Neural progenitor cell (in vitro differentiated cells): Measurements from ENCODE around the gene PRDX3. TPM values are rescaled to one million over a fixed set of nuclear protein-coding genes. Genes with fewer than 3 reads are reported as not detected.

Experiments
- DNase-seq: peaks from one replicate; pipeline ENCODE4 v3.0.0-alpha.2; 2016; ENCODE audit warnings: low spot score
- H2AFZ ChIP-seq: fragments of 200-600 bp; sonication (generic); replicated peaks from 2 replicates; pipeline ENCODE4 v1.6.1; 2016; ENCODE audit warnings: antibody characterized with exemption
- H3F3A ChIP-seq: fragments of 200-600 bp; sonication (generic); 2 replicates; pipeline ENCODE4 v1.6.1; 2016; ENCODE audit warnings: antibody characterized with exemption, low read depth
- H3K27ac ChIP-seq: fragments of 200-600 bp; sonication (generic); 2 replicates; pipeline ENCODE4 v1.5.1; 2016; ENCODE audit warnings: mild to moderate bottlenecking
- H3K27me3 ChIP-seq: fragments of 200-600 bp; sonication (generic); 2 replicates; pipeline ENCODE4 v1.6.1; 2016; ENCODE audit warnings: mild to moderate bottlenecking, moderate library complexity
- H3K36me3 ChIP-seq: fragments of 200-600 bp; sonication (generic); 2 replicates; pipeline ENCODE4 v1.5.1; 2016
- H3K4me1 ChIP-seq: fragments of 200-600 bp; sonication (generic); 2 replicates; pipeline ENCODE4 v1.6.1; 2016; ENCODE audit warnings: mixed run types
- H3K4me2 ChIP-seq: fragments of 200-600 bp; sonication (generic); 2 replicates; pipeline ENCODE4 v1.6.1; 2016
- H3K4me3 ChIP-seq: fragments of 200-600 bp; sonication (generic); 2 replicates; pipeline ENCODE4 v1.5.1; 2016
- H3K79me2 ChIP-seq: fragments of 200-600 bp; sonication (generic); 2 replicates; pipeline ENCODE4 v1.6.1; 2016; ENCODE audit warnings: low read depth
- H3K9ac ChIP-seq: fragments of 200-600 bp; sonication (generic); 2 replicates; pipeline ENCODE4 v1.6.1; 2016
- H3K9me3 ChIP-seq: fragments of 200-600 bp; sonication (generic); 2 replicates; pipeline ENCODE4 v1.5.1; 2016; ENCODE audit warnings: low read depth
- H4K20me1 ChIP-seq: fragments of 200-600 bp; sonication (generic); 2 replicates; pipeline ENCODE4 v1.6.1; 2016; ENCODE audit warnings: low read depth
- H3K27ac Mint-ChIP-seq: 3 replicates; pipeline ENCODE4 v1.8.0; 2021; ENCODE audit warnings: mixed read lengths
- H3K27me3 Mint-ChIP-seq: 2 replicates; pipeline ENCODE4 v1.8.0; 2022; ENCODE audit warnings: low read depth, mild to moderate bottlenecking, inconsistent platforms, moderate library complexity, mixed read lengths; ENCODE audit not compliant: insufficient read depth
- H3K36me3 Mint-ChIP-seq: 3 replicates; pipeline ENCODE4 v1.8.0; 2021; ENCODE audit warnings: mixed read lengths
- H3K4me1 Mint-ChIP-seq: 3 replicates; pipeline ENCODE4 v1.8.0; 2021; ENCODE audit warnings: mixed read lengths
- H3K4me3 Mint-ChIP-seq: 3 replicates; pipeline ENCODE4 v1.8.0; 2021; ENCODE audit warnings: mild to moderate bottlenecking, moderate library complexity, mixed read lengths
- H3K9me3 Mint-ChIP-seq: 3 replicates; pipeline ENCODE4 v1.8.0; 2020; ENCODE audit warnings: mixed read lengths
- CTCF ChIP-seq: fragments of 200-600 bp; sonication (generic); IDR thresholded peaks from 2 replicates; pipeline ENCODE4 v1.5.1; 2017; ENCODE audit warnings: antibody characterized with exemption, mild to moderate bottlenecking
- EZH2 ChIP-seq: fragments of 200-600 bp; sonication (generic); IDR thresholded peaks from 2 replicates; pipeline ENCODE4 v1.6.1; 2017; ENCODE audit warnings: antibody characterized with exemption, mild to moderate bottlenecking, moderate library complexity
- EZH2phosphoT487 ChIP-seq: fragments of 200-600 bp; sonication (generic); IDR thresholded peaks from 2 replicates; pipeline ENCODE4 v1.6.1; 2017; ENCODE audit warnings: antibody characterized with exemption
- total RNA-seq: library from RNA; depleted of rRNA; stranded (reverse); fragments of >200 nt; gene quantifications from 2 replicates; pipeline ENCODE4 v1.2.3, GENCODE V29; 2015; ENCODE audit warnings: low replicate concordance

PRDX3 gene
- total RNA-seq, 1 donor from 2014 or later: 405 TPM

GRCh38 chr10:119216127-119216526 is 37.5 kb upstream of the PRDX3 start:
- peaks cover 19% of the 10 kb centered on the region for H3K4me1 ChIP-seq
- no peak overlapping the region for H3K4me2 ChIP-seq
- no peak overlapping the region for H3K4me3 ChIP-seq
- Mint-ChIP-seq H3K9me3 (no peaks in the 10 kb centered on the region), H3K4me3 (no peak overlapping the region), H3K4me1 (peaks cover 28% of the 10 kb centered on the region), H3K27ac (no peak overlapping the region), H3K27me3 (no peaks in the 10 kb centered on the region), H3K36me3 (peaks cover 2% of the 10 kb centered on the region)
- TF ChIP-seq CTCF (no peak), EZH2 (no peak), EZH2phosphoT487 (no peak)
- H3F3A ChIP-seq: peaks cover 6% of the 10 kb centered on the region
- H3K27ac ChIP-seq: no peak overlapping the region
- H3K9ac ChIP-seq: no peak overlapping the region
- H3K36me3 ChIP-seq: no peaks in the 10 kb centered on the region
- no peaks in the 10 kb centered on the region for H3K27me3 ChIP-seq
- H3K79me2 ChIP-seq: no peaks in the 10 kb centered on the region
- DNase-seq: no peak
- H2AFZ ChIP-seq: no peak overlapping the region
- H4K20me1 ChIP-seq: no peaks in the 10 kb centered on the region
- no peaks in the 10 kb centered on the region for H3K9me3 ChIP-seq

- no peaks in the 10 kb centered on the region for H4K20me1 ChIP-seq
- no peak overlapping the region for H3K4me3 ChIP-seq
- no peaks in the 10 kb centered on the region for H3K79me2 ChIP-seq
- TF ChIP-seq EZH2phosphoT487 (no peak), EZH2 (no peak), CTCF (no peak)
- H3K27me3 Mint-ChIP-seq: no peaks in the 10 kb centered on the region
- H3K36me3 ChIP-seq: no peaks in the 10 kb centered on the region
- H3K9me3 Mint-ChIP-seq: no peaks in the 10 kb centered on the region
- H2AFZ ChIP-seq: no peak overlapping the region
- no peak overlapping the region for H3K4me3 Mint-ChIP-seq
- peaks cover 6% of the 10 kb centered on the region for H3F3A ChIP-seq
- no peak for DNase-seq
- H3K4me1 ChIP-seq: peaks cover 25% of the 10 kb centered on the region
- no peaks in the 10 kb centered on the region for H3K27me3 ChIP-seq
- H3K4me2 ChIP-seq: no peak overlapping the region
- H3K4me1 Mint-ChIP-seq: peaks cover 34% of the 10 kb centered on the region
- H3K27ac Mint-ChIP-seq: no peak overlapping the region
- H3K9me3 ChIP-seq: no peaks in the 10 kb centered on the region
- H3K36me3 Mint-ChIP-seq: peaks cover 2% of the 10 kb centered on the region
- H3K9ac ChIP-seq: no peak overlapping the region
- H3K27ac ChIP-seq: no peak overlapping the region
Measured at GRCh38 chr10:119215371-119215770, 36.8 kb upstream of the PRDX3 start.

GRCh38 chr10:119211625-119212441 is 33.2 kb upstream of the PRDX3 start:
- peak overlapping the region; percentile 22 for H3K27ac Mint-ChIP-seq
- H3K9me3 ChIP-seq: no peaks in the 10 kb centered on the region
- no peaks in the 10 kb centered on the region for H3K36me3 ChIP-seq
- peak; percentile 51 for DNase-seq
- H3K36me3 Mint-ChIP-seq: peaks cover 2% of the 10 kb centered on the region
- H2AFZ ChIP-seq: peak overlapping the region; percentile 20
- H3K79me2 ChIP-seq: peaks cover 3% of the 10 kb centered on the region
- peaks cover 34% of the 10 kb centered on the region for H3K4me1 ChIP-seq
- no peak overlapping the region for H3K4me3 Mint-ChIP-seq
- H3K4me3 ChIP-seq: no peak overlapping the region
- no peak overlapping the region for H3K27ac ChIP-seq
- TF ChIP-seq EZH2phosphoT487 (no peak), CTCF (no peak), EZH2 (no peak)
- H3K27me3 Mint-ChIP-seq: no peaks in the 10 kb centered on the region
- no peaks in the 10 kb centered on the region for H3K9me3 Mint-ChIP-seq
- peaks cover 17% of the 10 kb centered on the region for H3K27me3 ChIP-seq
- H3K4me1 Mint-ChIP-seq: peaks cover 48% of the 10 kb centered on the region
- no peaks in the 10 kb centered on the region for H4K20me1 ChIP-seq
- H3F3A ChIP-seq: peaks cover 20% of the 10 kb centered on the region
- no peak overlapping the region for H3K9ac ChIP-seq
- peak overlapping the region; percentile 19 for H3K4me2 ChIP-seq
